ENCODE data around the gene STARD10. TPM values are rescaled to one million over a fixed set of nuclear protein-coding genes. Genes with fewer than 3 reads are reported as not detected.

The STARD10 gene
- 10 to 100 TPM; 10.5 to 12.9 TPM for total RNA-seq
- polyA plus RNA-seq (2013, experiment 1 of 2): 12.4 TPM
- polyA plus RNA-seq (2013, experiment 2 of 2): 13.7 TPM
- total RNA-seq: 3.2 to 18.0 (median 8.6) reads per million in 172 experiments

- peak within 1 kb of the TSS; percentile 82 for H3K4me3 ChIP-seq (ENCODE audit: low read length)
- Mint-ChIP-seq H3K27ac (peak within 1 kb of the TSS; percentile 99), H3K4me3 (peak within 1 kb of the TSS; percentile 99), H3K36me3 (ENCODE audit: low read depth) (no peaks in the 10 kb centered on the region), H3K4me1 (ENCODE audit: low read depth) (peaks cover 29% of the 10 kb centered on the region), H3K9me3 (no peaks in the 10 kb centered on the region), H3K27me3 (no peaks in the 10 kb centered on the region)
- intact Hi-C loops (cut with DNase I, micrococcal nuclease): loop anchor here (1.0 to 10.0 kb wide), 8 partner anchors 20 to 679 kb away; partner anchors contain the start of genes ARAP1 (in 2 of the 2), ANAPC15 (in 1 of the 2) and ATG16L2 (in 1 of the 2)
- POLR2A ChIA-PET: interaction anchor here (0.7 to 2.9 kb wide), 13 partner anchors 12 to 349 kb away, joined by 3 to 54 read pairs (median 4); partner anchors contain the start of genes ATG16L2 and FCHSD2
- peak within 1 kb of the TSS; percentile 99 for H3K27ac ChIP-seq (ENCODE audit: low read depth in 1 of 2, low read length in 2 of 2)
- no peaks in the 10 kb centered on the region for H3K9me3 ChIP-seq (ENCODE audit: control insufficient read depth in 1 of 2, insufficient read depth in 1 of 2, low read length in 2 of 2)
- TF ChIP-seq CTCF (IDR thresholded peaks at IDR 0.05): peak; percentile 98
- no peaks in the 10 kb centered on the region for H3K36me3 ChIP-seq (ENCODE audit: insufficient read depth, low read length)
- peaks cover 23% of the 10 kb centered on the region for H3K4me1 ChIP-seq (ENCODE audit: insufficient read depth, low read length)
- ATAC-seq (ENCODE audit: poor library complexity) (peak; percentile 90), DNase-seq (peak; percentile 91 to 98 (median 94))
- H3K27me3 ChIP-seq (ENCODE audit: control insufficient read depth in 1 of 2, insufficient read depth in 2 of 2, low read length in 2 of 2): no peaks in the 10 kb centered on the region
- CTCF ChIA-PET: interaction anchor here (0.7 to 4.2 kb wide), 16 partner anchors 9 to 110 kb away, joined by 3 to 80 read pairs (median 4); partner anchors contain the start of gene ATG16L2
Measured at GRCh38 chr11:72793425-72794367, at the start of gene STARD10. Gene STARD10 (minus strand): TSS chr11:72794047. CDS start chr11:72781181, 12,866 bp downstream.

GRCh38 chr11:72842653-72843330, 48.9 kb upstream of the STARD10 start:
- Mint-ChIP-seq H3K9me3 (no peaks in the 10 kb centered on the region), H3K27ac (peak overlapping the region; percentile 25), H3K4me3 (no peak overlapping the region), H3K4me1 (ENCODE audit: low read depth) (peaks cover 7% of the 10 kb centered on the region), H3K36me3 (ENCODE audit: low read depth) (peaks cover 71% of the 10 kb centered on the region), H3K27me3 (no peaks in the 10 kb centered on the region)
- no peaks in the 10 kb centered on the region for H3K9me3 ChIP-seq (ENCODE audit: control insufficient read depth in 1 of 2, insufficient read depth in 1 of 2, low read length in 2 of 2)
- no peak overlapping the region for H3K4me3 ChIP-seq (ENCODE audit: low read length)
- intact Hi-C loops (cut with DNase I, micrococcal nuclease): no loop called here
- peaks cover 65% of the 10 kb centered on the region for H3K36me3 ChIP-seq (ENCODE audit: insufficient read depth, low read length)
- H3K27ac ChIP-seq (ENCODE audit: low read depth in 1 of 2, low read length in 2 of 2): no peak overlapping the region
- DNase-seq (no peak), ATAC-seq (ENCODE audit: poor library complexity) (no peak)
- no peaks in the 10 kb centered on the region for H3K27me3 ChIP-seq (ENCODE audit: control insufficient read depth in 1 of 2, insufficient read depth in 2 of 2, low read length in 2 of 2)
- no peak for TF ChIP-seq CTCF (IDR thresholded peaks at IDR 0.05)
- CTCF ChIA-PET: no interaction called here
- no peaks in the 10 kb centered on the region for H3K4me1 ChIP-seq (ENCODE audit: insufficient read depth, low read length)
- POLR2A ChIA-PET: no interaction called here

- intact Hi-C loops (cut with DNase I, micrococcal nuclease): no loop called here
- no peaks in the 10 kb centered on the region for H3K27me3 Mint-ChIP-seq
- Histone ChIP-seq H3K36me3 (ENCODE audit: insufficient read depth, low read length) (peaks cover 68% of the 10 kb centered on the region), H3K4me1 (ENCODE audit: insufficient read depth, low read length) (no peaks in the 10 kb centered on the region), H3K27ac (ENCODE audit: low read depth in 1 of 2, low read length in 2 of 2) (no peak overlapping the region), H3K27me3 (ENCODE audit: control insufficient read depth in 1 of 2, insufficient read depth in 2 of 2, low read length in 2 of 2) (no peaks in the 10 kb centered on the region), H3K4me3 (ENCODE audit: low read length) (no peak overlapping the region), H3K9me3 (ENCODE audit: control insufficient read depth in 1 of 2, insufficient read depth in 1 of 2, low read length in 2 of 2) (no peaks in the 10 kb centered on the region)
- H3K36me3 Mint-ChIP-seq (ENCODE audit: low read depth): peaks cover 72% of the 10 kb centered on the region
- TF ChIP-seq CTCF (IDR thresholded peaks at IDR 0.05): no peak
- POLR2A ChIA-PET: no interaction called here
- no peak for DNase-seq
- H3K27ac Mint-ChIP-seq: no peak overlapping the region
- CTCF ChIA-PET: interaction anchor here (2.2 kb wide), 1 partner anchor 11 kb away, joined by 7 read pairs; no protein-coding TSS in a partner anchor
- no peak for ATAC-seq (ENCODE audit: poor library complexity)
- H3K9me3 Mint-ChIP-seq: no peaks in the 10 kb centered on the region
- H3K4me1 Mint-ChIP-seq (ENCODE audit: low read depth): peaks cover 7% of the 10 kb centered on the region
- H3K4me3 Mint-ChIP-seq: no peak overlapping the region
Measured at GRCh38 chr11:72842126-72842525, 48.3 kb upstream of the STARD10 start.

Measured in CD4-positive, alpha-beta T cell (primary cell).